CD4-positive, alpha-beta T cell (primary cell): ENCODE measurements around the gene ZNF581. TPM values are rescaled to one million over a fixed set of nuclear protein-coding genes. Genes with fewer than 3 reads are reported as not detected.
A peak's percentile ranks its signal among the peaks of the same experiment; 100 is the strongest.

ENCODE experiments used
- ATAC-seq: fragments of 200-7000 bp; cut with Tn5 transposase; one replicate; pipeline ENCODE4 v1.10.0; 2022; ENCODE audit warnings: mild to moderate bottlenecking; ENCODE audit not compliant: poor library complexity
- CTCF ChIA-PET: fragments of 350-600 bp; sonication (Branson Sonifier 250); formaldehyde crosslinking; loops from one replicate; lab custom pipeline; 2021; ENCODE audit warnings: antibody characterized with exemption, inconsistent platforms; lab: Charles Lee
- POLR2A ChIA-PET: fragments of 350-600 bp; sonication (Branson Sonifier 250); formaldehyde crosslinking; loops from one replicate; lab custom pipeline; 2021; ENCODE audit warnings: antibody characterized with exemption, inconsistent platforms; lab: Charles Lee
- DNase-seq, 14 experiments: peaks; one replicate each; pipeline ENCODE4 v3.0.0-alpha.2; 2013 to 2020; ENCODE audit warnings: mixed read lengths in 2 of 14
- H3K27ac ChIP-seq, 2 donors: one replicate each; pipeline versions ENCODE4 v1.5.1 to v1.7.0; 2013; ENCODE audit warnings: low read length in 2 of 2, low read depth in 1 of 2, mild to moderate bottlenecking in 1 of 2
- H3K27me3 ChIP-seq, 2 experiments: 1 replicate in 1 of 2; 2 replicates in 1 of 2; pipeline versions ENCODE4 v1.6.1 to v1.7.0; 2013; ENCODE audit warnings: low read length in 2 of 2, control low read depth in 1 of 2, mild to moderate bottlenecking in 1 of 2, moderate library complexity in 1 of 2; ENCODE audit not compliant: insufficient read depth in 2 of 2, control insufficient read depth in 1 of 2
- H3K36me3 ChIP-seq: one replicate; pipeline ENCODE4 v1.6.1; 2013; ENCODE audit warnings: low read length, control low read depth; ENCODE audit not compliant: insufficient read depth
- H3K4me1 ChIP-seq: one replicate; pipeline ENCODE4 v1.6.1; 2013; ENCODE audit warnings: low read length, control low read depth; ENCODE audit not compliant: insufficient read depth
- H3K4me3 ChIP-seq: one replicate; pipeline ENCODE4 v1.5.1; 2013; ENCODE audit warnings: mild to moderate bottlenecking, low read length, moderate library complexity
- H3K9me3 ChIP-seq, 2 experiments: 1 replicate in 1 of 2; 2 replicates in 1 of 2; pipeline versions ENCODE4 v1.6.1 to v1.7.0; 2013; ENCODE audit warnings: low read length in 2 of 2, mild to moderate bottlenecking in 2 of 2, control low read depth in 1 of 2, moderate library complexity in 1 of 2; ENCODE audit not compliant: control insufficient read depth in 1 of 2, insufficient read depth in 1 of 2
- H3K27ac Mint-ChIP-seq: one replicate; pipeline ENCODE4 v1.8.0; 2020; ENCODE audit warnings: mixed read lengths
- H3K27me3 Mint-ChIP-seq: one replicate; pipeline ENCODE4 v1.8.0; 2021; ENCODE audit warnings: mixed read lengths
- H3K36me3 Mint-ChIP-seq: one replicate; pipeline ENCODE4 v1.8.0; 2021; ENCODE audit warnings: low read depth, mixed read lengths
- H3K4me1 Mint-ChIP-seq: one replicate; pipeline ENCODE4 v1.8.0; 2021; ENCODE audit warnings: low read depth, mixed read lengths
- H3K4me3 Mint-ChIP-seq: one replicate; pipeline ENCODE4 v1.8.0; 2020; ENCODE audit warnings: mild to moderate bottlenecking, mixed read lengths
- H3K9me3 Mint-ChIP-seq: one replicate; pipeline ENCODE4 v1.8.0; 2020; ENCODE audit warnings: mixed read lengths
- intact Hi-C, 2 experiments: fragments of 100-400 bp; cut with DNase I in 1 of 2; cut with micrococcal nuclease in 1 of 2; formaldehyde crosslinking; loops; one replicate each; pipeline versions ENCODE4 v1.15.1 to v1.9.0; 2023 to 2025; cut with DNase I, micrococcal nuclease
- total RNA-seq, 174 experiments: library from RNA in 2 of 174; stranded (reverse) in 2 of 174; gene quantifications; one replicate each; pipeline ENCODE4 v1.2.3 and lab custom pipeline; 2021 to 2026
- TF ChIP-seq, protein P1 (sequence below): fragments of 200-600 bp; IDR thresholded peaks from one replicate; pipeline ENCODE4 v1.8.0; 2022; ENCODE audit warnings: antibody characterized with exemption, mild to moderate bottlenecking

The ZNF581 gene
- total RNA-seq, 2 experiments from 2014 or later = 23.1 to 24.7 TPM

DNA sequence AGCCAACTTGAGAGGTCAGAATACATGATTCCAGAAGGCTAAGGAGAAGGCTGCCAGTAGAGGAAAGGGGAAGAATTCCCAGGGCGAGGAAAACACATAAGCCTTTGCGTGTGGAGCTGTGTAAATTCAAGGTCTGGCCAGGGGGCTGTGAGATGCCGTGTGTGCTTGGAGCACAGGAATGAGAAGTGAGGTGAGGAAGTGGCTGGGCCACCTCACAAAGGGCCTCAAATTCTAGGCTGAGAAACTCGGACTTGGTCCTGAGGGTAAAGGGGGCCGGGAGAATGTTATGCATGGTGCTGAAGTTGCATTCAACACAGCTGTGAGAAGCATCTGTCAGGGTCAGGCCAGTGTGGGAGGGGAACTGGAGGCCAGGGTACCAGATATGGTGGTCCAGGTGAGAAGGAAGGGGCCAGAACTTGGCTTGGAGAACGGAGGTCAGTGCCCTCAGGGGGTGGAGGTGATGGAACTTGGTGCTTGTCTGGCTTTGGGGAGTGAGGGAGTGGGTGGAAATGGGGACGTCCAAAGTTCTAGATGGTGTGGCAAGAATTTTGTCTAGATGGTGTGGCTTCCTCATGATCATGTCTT, 7.5 kb upstream of the ZNF581 start:
- Histone ChIP-seq H3K9me3 (peaks cover 0 to 5% of the 10 kb centered on the region in 2 experiments), H3K4me1 (peaks cover 75% of the 10 kb centered on the region), H3K4me3 (peak overlapping the region; percentile 69), H3K27me3 (no peaks in the 10 kb centered on the region), H3K27ac (peak overlapping the region; percentile 98 to 100), H3K36me3 (peaks cover 3% of the 10 kb centered on the region)
- H3K4me1 Mint-ChIP-seq = peaks cover 68% of the 10 kb centered on the region
- H3K27ac Mint-ChIP-seq = peak overlapping the region; percentile 99
- intact Hi-C loops = loop anchor here (1.0 to 10.0 kb wide), 5 partner anchors 39 to 381 kb away; partner anchors contain the start of genes PPP6R1 (in 2 of the 2), EPN1 (in 1 of the 2), UBE2S (in 1 of the 2) and ZNF579 (in 1 of the 2)
- H3K4me3 Mint-ChIP-seq = peak overlapping the region; percentile 96
- H3K27me3 Mint-ChIP-seq = no peaks in the 10 kb centered on the region
- no peak for ATAC-seq
- DNase-seq = peak in 1 of 14 experiments; percentile 31
- peaks cover 3% of the 10 kb centered on the region for H3K9me3 Mint-ChIP-seq
- ChIA-PET POLR2A (interaction anchor here (0.5 to 3.1 kb wide), 9 partner anchors 11 to 174 kb away, joined by 3 to 17 read pairs (median 5); partner anchors contain the start of genes FIZ1, ISOC2, U2AF2 and ZNF628), CTCF (interaction anchor here (1.1 to 5.0 kb wide), 5 partner anchors 18 to 132 kb away, joined by 3 to 29 read pairs (median 3); partner anchors contain the start of genes FIZ1 and U2AF2)
- H3K36me3 Mint-ChIP-seq = peaks cover 35% of the 10 kb centered on the region
- TF ChIP-seq, protein P1, sequence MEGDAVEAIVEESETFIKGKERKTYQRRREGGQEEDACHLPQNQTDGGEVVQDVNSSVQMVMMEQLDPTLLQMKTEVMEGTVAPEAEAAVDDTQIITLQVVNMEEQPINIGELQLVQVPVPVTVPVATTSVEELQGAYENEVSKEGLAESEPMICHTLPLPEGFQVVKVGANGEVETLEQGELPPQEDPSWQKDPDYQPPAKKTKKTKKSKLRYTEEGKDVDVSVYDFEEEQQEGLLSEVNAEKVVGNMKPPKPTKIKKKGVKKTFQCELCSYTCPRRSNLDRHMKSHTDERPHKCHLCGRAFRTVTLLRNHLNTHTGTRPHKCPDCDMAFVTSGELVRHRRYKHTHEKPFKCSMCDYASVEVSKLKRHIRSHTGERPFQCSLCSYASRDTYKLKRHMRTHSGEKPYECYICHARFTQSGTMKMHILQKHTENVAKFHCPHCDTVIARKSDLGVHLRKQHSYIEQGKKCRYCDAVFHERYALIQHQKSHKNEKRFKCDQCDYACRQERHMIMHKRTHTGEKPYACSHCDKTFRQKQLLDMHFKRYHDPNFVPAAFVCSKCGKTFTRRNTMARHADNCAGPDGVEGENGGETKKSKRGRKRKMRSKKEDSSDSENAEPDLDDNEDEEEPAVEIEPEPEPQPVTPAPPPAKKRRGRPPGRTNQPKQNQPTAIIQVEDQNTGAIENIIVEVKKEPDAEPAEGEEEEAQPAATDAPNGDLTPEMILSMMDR = no peak

DNA sequence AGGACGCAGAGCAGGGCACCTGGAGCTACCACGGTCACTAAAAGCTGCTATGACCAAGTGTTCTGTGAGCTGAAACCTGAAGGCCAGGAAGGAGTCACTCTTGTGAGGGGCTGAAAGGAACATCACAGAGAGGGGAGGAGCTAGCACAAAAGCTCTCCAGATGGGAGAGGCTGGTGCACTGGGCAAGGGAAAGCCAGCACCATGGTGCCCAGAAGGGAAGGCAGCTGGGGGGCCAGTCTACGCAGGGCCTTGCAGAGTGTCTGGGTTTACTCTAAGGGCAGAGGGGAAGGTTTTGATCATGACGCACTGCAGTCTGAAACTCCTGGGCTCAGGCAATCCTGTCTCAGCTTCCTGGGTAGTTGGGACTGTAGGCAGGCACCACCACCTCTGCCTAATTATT, 6.7 kb upstream of the ZNF581 start:
- DNase-seq = peak in 1 of 14 experiments; percentile 26
- Histone ChIP-seq H3K4me1 (peaks cover 76% of the 10 kb centered on the region), H3K27ac (no peak overlapping the region), H3K36me3 (peaks cover 3% of the 10 kb centered on the region), H3K9me3 (peaks cover 0 to 5% of the 10 kb centered on the region in 2 experiments), H3K27me3 (no peaks in the 10 kb centered on the region), H3K4me3 (no peak overlapping the region)
- ATAC-seq = no peak
- peak overlapping the region; percentile 99 for H3K27ac Mint-ChIP-seq
- H3K27me3 Mint-ChIP-seq = no peaks in the 10 kb centered on the region
- H3K36me3 Mint-ChIP-seq = peaks cover 41% of the 10 kb centered on the region
- ChIA-PET POLR2A (interaction anchor here (1.7 to 3.1 kb wide), 4 partner anchors 10 to 37 kb away, joined by 7 to 17 read pairs (median 10); partner anchors contain the start of genes FIZ1, U2AF2 and ZNF784), CTCF (interaction anchor here (1.1 to 5.0 kb wide), 4 partner anchors 17 to 133 kb away, joined by 3 to 29 read pairs (median 4); partner anchors contain the start of genes FIZ1 and U2AF2)
- TF ChIP-seq, protein P1 = no peak
- H3K4me1 Mint-ChIP-seq = peaks cover 70% of the 10 kb centered on the region
- peak overlapping the region; percentile 96 for H3K4me3 Mint-ChIP-seq
- intact Hi-C loops = loop anchor here (1.0 to 10.0 kb wide), 3 partner anchors 53 to 382 kb away; partner anchors contain the start of genes PPP6R1 (in 2 of the 2) and UBE2S (in 1 of the 2)
- peaks cover 3% of the 10 kb centered on the region for H3K9me3 Mint-ChIP-seq

GRCh38 chr19:55637534-55637933, 5.9 kb upstream of the ZNF581 start:
- peaks cover 3% of the 10 kb centered on the region for H3K36me3 ChIP-seq
- H3K9me3 Mint-ChIP-seq = peaks cover 3% of the 10 kb centered on the region
- intact Hi-C loops = loop anchor here (10.0 kb wide), 2 partner anchors 233 to 383 kb away; partner anchors contain the start of genes PPP6R1 (in 2 of the 2) and UBE2S (in 1 of the 2)
- no peak overlapping the region for H3K27ac ChIP-seq
- peak overlapping the region; percentile 79 for H3K4me3 Mint-ChIP-seq
- no peak for ATAC-seq
- ChIA-PET POLR2A (interaction anchor here (0.8 to 3.1 kb wide), 5 partner anchors 9 to 38 kb away, joined by 3 to 17 read pairs (median 9); partner anchors contain the start of genes FIZ1, U2AF2 and ZNF784), CTCF (interaction anchor here (1.7 to 5.0 kb wide), 2 partner anchors 17 to 134 kb away, joined by 5 to 29 read pairs; partner anchors contain the start of gene U2AF2)
- peaks cover 0 to 5% of the 10 kb centered on the region in 2 experiments for H3K9me3 ChIP-seq
- DNase-seq = peak in 1 of 14 experiments; percentile 28
- H3K27me3 ChIP-seq = no peaks in the 10 kb centered on the region
- H3K27ac Mint-ChIP-seq = peak overlapping the region; percentile 99
- H3K4me1 ChIP-seq = peaks cover 76% of the 10 kb centered on the region
- no peak overlapping the region for H3K4me3 ChIP-seq
- peaks cover 42% of the 10 kb centered on the region for H3K36me3 Mint-ChIP-seq
- peaks cover 68% of the 10 kb centered on the region for H3K4me1 Mint-ChIP-seq
- no peaks in the 10 kb centered on the region for H3K27me3 Mint-ChIP-seq
- TF ChIP-seq, protein P1 = no peak
